NCI-H1436 (cell line): ENCODE measurements around the gene CKM.

Source experiments
- DNase-seq: peaks from one replicate; lab custom pipeline; 2025; lab: John Stamatoyannopoulos, UW

The CKM gene

DNA sequence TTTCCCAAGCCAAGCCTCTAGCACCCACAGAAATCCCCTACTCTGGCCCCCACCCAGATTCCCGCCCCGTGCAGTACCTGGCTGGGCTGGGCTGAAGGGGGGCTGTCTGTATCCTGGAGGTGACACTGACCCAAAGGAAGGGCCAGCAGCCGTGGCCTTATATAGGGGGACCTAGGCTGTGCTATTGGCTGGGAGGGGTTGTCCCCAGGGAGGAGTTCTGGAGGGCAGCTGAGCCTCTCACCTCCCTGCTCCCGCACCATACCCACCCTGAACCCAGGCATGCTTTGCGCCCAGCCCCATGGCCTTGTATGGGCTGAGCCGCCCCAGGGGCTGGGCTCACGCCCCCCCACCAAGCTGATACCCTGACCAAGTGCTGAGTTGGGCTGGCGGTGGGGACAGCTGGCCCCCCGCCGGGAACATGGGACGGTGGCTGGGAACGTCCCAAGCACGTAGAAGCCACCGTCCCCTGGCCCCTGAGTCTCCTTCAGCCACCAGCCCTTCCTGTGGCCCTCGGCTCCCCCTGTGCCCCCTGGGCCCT is at the start of gene CKM:
Gene CKM, minus strand, starts transcription at position 132 of the 538 bp plus-strand sequence. CDS start 3,162 bp downstream, outside the sequence.
- no peak for DNase-seq

DNA sequence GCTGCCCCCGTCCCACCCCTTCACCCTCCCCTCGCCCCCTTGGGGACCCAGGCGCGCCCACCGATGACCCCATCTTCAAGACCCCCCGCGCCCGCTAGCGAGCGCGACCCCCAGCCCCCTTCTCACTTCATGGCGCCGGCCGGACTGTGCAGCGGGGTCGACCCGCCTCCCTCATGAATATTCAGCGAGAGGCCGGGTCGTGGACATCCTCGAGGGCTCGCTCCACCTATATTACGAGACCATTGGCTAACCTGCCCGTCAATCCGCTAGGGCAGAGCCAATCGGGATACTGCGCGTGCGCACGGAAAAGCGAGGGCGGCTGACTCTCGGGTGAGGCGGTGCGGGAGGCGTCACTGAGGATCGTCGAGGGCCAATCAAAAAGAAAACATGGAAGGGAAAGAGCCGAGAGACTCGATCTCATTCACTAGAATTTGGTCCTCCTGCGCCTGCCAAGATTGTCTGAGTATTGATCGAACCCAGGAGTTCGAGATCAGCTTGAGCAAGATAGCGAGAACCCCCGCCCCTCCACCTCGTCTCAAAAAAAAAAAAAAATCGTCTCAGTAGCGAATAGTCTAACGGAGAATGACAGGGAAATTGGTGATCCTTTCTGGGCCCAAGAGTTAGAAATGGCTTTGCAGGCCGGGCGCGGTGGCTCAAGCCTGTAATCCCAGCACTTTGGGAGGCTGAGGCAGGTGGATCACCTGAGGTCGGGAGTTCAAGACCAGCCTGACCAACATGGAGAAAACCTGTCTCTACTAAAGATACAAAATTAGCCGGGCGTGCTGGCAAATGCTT is 47.9 kb upstream of the CKM start, which contains the start of gene ERCC2:
Gene ERCC2, minus strand, starts transcription at position 164 of the 795 bp plus-strand sequence. Its CDS starts 33 bp downstream, at position 131.
- peak; percentile 96 for DNase-seq

DNA sequence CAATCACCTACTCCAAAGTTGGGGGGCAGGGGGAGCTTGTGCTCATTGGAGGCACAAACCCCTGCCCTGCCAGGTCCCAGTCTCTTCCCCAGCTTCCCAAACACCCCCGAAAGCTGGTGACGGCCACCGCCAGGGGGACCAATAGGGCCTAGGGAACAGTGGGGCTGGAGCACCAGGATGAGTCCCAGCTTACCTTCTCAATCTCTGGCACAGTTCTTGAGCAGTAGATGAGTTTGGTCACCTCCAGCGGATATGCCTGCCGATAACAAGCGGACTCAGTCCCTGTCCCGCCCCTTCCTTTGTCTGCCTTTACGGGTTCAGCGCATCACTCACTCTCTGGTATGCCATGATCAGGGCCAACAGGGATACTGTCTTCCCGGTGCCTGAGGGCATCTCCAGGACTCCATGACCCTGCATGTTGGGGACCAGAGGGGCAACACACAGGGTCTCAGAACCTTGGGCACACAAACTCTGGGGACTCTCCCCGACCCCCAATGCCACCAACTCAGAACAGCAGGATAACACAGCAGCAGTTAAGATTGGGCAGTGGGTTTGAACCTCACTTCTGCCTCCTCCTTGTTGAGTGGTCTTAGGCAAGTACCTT is 46.2 kb upstream of the CKM start:
- no peak for DNase-seq

DNA sequence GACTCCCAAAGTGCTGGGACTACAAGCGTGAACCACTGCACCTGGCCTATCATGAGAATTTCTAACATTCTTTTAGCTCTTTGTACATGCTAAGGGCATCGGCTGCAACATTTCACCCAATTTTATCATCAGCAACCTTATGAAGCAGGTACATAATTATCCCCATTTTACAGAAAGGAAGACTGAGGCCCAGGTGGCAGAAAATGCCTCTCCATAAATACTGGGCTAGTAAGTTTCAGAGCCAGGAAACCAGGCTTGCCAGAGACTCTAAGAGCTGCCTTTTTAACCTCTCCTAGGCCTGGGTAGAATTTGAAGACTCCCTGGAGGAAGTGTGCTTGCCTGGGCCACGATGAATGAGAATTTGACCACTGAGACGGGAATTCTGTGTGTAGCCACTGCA is 45.5 kb upstream of the CKM start:
- DNase-seq = no peak

DNA sequence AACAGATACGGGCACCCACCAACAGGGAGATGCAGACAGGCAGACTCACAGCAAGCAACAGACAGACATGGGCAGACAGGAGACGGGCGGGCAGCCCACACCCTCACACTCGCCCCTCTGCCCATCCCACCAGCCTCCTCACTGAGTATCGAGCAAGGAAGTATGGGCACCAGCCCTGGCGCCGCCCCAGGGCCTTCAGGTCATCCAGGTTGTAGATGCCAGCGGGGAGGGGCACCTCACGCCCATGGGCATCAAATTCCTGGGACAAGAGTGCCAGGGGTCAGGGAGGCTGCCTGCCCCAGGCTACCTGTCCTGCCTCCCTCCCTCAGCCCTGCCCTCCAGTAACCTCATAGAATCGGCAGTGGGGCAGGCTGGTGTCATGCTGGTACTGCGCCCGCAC is 42.0 kb upstream of the CKM start:
- DNase-seq = no peak

DNA sequence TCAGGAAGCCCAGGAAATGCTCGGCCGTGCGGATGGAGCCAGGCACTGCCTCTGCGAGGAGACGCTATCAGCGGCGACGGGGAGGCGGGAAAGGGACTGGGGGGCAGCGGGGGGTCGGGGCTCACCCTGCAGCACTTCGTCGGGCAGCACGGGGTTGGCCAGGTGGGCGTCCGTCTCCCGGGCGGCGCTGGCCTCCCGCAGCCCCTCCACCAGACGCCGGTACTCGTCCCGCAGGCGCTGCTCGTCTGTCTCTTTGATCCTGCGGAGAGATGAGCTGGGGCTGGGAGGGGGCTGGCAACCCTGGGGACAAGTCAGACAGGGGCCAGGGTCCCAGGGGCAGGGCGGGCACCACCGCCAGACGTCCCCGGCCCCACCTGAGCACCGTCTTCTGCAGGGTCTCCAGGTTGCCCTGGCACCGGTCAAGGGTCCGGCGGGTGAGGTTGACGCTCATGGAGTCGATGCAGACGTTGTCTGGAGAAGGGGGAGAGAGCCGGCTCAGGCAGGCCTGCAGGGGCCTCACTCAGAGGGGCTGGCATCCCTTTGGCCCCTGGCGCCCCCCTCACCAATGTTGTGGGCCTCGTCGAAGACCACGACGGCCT is 41.3 kb upstream of the CKM start:
- DNase-seq = no peak

DNA sequence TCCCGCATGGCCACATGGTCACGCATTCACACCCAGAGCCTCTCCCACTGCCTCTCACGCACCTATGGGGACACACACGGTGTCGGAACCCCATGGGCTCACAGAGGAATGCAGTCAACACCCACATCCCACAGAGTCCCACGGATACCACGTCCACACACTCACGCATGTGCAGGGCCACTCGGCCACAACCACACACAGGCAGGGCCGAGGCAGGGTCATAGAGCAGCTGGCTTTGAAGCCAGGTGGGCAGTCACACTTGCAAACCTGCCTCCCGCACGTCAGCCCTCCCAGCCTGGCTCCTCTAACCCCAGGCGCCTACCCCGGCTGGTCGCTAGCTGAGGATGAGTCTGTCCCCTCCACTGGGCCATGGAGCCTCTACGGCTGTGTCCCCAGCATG is 39.6 kb upstream of the CKM start:
- no peak for DNase-seq

DNA sequence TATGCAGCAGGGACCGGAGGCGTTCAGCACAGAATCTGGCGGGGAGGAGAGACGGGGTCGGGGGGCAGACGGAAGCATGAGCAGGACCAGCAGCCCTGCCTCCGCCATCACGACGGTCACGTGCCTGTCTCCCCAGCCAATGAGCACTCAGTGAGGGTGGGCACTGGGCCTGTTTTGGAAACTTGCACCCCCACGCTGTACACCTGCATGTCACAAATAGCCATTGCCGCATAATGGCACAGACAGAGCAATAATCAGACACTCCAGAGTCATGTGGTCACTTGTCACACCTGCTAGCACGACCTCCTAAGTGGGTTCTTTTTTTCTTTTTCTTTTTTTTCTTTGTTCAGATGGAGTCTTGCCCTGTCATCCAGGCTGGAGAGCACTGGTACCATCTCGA is 38.9 kb upstream of the CKM start:
- DNase-seq = no peak

DNA sequence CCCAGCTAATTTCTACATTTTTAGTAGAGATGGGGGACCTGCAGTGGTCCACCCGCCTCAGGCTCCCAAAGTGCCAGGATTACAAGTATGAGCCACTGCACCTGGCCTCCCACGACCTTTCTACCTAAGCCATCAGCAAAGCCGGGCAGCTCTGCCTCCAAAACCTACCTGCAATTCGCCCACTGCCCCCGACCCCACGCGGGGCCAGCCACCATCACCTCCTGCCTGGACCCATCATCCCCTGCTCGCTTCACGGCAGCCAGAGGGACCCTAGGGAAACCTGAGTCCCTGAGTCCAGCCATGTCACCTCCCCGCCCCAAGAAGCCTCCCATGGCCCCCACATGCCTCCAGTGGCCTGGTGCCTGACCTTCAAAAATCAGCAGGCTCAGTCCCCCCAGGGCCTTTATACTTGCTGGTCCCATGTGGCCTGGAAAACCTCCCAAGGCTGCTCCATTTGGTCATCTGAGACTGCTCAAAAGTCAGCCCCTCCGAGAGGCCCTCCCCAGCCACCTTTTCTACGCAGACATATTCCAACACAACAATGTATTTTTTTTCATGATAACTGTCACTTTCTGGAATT is 35.6 kb upstream of the CKM start:
- DNase-seq = no peak

DNA sequence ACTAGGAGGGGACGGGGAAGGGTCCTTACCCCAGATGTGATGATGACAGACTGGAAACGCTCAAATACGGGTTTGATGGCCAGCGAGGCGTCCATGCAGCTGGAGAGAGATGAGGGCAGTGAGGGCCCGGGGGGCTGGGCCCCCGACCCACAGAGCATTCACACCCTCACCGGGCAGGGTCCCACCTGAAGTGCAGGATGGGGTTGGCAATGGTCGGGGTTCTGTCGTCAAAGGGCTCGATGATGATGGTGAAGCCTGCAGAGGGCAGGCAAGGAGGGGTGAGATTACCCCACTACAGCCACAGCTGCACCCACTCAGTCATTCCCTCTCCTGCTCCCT is 34.7 kb upstream of the CKM start:
- no peak for DNase-seq

DNA sequence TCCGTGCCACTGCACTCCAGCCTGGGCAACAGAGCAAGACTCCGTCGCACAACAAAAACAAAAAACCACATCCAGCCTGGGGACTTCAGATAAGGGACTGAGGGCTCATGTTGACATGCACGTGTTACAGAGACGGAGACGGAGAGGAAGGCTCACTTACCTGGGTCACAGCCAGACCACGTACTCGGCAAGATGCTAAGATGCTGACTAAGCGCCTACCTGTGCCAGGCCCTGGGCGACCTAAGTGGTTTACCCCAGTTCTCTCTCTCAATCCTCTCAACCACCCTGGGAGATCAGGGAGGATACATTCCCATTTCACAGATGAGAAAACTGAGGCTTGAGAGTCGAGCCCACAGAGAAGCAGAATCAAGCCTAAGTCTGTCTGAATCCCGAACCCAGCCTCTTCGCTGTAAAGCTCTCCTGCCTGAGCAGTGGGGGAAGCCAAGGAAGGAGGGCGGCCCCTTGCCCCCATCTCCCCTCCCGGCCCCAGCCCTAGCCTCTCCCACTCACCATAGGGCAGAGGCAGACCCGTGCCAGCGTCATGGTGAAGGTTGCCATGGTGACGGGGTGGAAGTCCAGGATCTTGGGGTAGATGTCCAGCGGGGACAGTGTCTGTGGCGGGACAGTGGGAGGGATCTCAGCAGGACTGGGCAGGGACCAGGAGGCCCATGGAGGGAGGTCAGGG is 34.2 kb upstream of the CKM start:
- no peak for DNase-seq

DNA sequence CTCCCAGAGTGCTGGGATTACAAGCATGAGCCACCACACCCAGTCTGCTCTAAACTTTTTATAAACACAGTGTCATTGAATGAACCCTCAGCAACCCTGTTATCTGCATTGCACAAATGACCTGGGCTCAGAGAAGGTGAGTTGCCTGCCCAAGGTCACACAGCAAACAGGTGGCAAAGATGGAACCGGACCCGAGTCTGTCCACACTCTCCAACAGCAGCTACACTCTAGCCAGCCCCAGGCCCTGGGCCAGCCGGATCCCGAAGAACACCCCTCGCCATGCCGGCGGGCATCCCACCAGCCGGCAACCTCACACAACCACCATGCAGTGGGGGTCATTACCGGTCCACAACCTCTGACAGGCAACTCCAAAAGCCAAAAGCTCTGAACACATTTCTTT is 33.2 kb upstream of the CKM start:
- no peak for DNase-seq

DNA sequence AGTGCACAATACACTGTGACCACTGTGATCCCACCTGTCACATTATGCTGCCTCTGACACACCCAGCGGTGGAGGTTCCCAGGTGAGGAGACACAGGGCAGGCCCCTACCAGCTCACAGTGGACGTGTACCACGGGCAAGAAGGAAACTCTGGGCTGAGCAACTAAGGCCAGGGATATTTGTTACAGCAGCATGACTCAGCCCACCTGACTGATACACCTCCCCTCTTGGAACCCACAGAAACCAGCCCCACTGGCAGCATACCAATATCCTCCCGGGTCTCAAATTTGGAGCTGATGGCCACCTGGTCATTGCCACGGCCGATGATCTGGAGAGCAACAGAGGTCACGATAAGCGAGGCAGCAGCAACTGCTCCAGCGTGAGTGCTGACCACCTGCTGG is 32.7 kb upstream of the CKM start:
- no peak for DNase-seq

DNA sequence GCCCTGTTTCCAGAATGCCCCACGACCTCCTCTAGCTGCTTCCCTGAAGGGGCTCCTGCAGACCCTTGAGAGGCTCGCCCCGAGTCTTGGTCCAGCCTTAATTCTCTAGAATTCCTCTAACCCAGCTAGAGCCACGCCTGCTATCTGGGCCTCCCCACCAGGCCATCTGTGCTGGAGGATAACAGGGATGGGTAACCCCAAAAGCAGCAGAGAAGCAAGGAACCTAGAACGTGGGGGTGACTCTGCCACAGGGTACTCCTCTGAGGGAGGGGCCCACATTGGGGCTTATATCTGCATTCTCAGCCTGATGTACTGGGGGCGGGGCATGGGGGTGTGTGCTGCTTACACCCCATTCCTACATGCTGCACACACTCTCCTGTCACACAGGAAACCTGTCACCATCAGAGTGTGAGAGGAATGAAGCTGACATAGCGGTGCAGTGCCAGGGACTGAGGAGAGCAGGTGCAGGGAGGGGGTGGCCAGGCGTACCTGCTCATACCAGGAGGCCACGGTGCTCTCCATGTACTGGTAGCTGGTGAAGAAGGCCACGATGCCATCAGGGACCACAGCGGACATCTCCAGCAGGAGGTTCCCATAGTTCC is 31.7 kb upstream of the CKM start:
- no peak for DNase-seq

DNA sequence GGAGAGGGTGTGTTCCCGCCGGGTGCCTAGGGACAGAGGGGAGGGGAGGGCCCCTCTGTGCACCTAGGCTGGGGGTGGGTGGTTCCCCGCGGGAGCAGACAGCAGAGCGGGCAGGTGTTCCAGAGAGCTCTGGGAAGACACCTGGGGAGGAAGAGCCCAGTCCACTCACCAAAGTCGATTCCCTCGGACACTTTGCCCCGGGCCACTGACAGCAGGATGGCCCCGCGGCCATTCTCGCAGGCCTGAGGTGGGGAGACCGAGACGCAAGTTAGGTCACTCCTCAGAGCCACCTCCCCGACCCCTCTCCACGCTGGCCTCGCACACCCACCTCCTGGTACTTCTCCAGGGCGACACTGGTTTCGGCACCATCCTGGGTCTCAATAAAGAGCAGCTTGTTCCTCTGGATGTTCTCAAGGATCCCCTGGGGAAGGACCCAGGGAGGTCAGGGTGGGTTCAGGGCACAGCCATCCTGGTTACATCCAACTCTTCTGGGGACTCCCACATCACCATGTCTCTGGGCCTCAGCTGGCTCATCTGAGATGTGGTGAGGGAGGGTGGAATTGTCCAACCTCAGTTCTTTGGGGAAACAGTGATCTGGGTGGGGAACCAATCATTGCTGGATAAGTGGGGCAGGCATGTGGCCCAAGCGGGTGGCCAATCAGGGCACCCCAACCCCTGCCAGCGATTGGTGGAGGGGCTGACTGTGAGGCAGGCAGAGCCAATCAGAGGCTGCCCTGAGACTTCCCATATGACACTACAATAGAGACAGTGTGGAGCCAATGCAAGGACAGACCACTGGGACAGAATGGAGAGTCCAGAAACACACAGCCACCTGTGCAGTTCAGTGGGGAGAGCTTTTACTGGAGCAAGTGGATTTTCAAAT is 30.5 kb upstream of the CKM start:
- no peak for DNase-seq

DNA sequence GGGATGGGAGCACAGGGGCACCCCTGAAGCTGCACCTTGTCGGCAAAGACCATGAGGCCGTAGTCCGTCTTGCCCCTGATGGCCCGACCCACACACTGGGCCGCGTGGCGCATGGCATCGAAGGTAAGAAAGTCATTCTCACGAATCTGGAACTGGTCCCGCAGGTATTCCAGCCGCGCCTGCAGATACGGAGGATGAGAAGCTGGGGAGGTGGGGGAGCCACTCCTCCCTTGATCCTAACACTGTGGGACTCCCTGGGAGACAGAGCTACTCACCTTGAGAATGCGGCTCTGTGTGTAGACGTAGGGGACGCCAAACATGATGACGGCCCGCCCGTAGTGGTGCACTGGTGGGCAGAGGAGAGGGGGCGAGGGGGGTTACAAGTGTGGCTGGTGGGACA is 29.8 kb upstream of the CKM start:
- DNase-seq = no peak

DNA sequence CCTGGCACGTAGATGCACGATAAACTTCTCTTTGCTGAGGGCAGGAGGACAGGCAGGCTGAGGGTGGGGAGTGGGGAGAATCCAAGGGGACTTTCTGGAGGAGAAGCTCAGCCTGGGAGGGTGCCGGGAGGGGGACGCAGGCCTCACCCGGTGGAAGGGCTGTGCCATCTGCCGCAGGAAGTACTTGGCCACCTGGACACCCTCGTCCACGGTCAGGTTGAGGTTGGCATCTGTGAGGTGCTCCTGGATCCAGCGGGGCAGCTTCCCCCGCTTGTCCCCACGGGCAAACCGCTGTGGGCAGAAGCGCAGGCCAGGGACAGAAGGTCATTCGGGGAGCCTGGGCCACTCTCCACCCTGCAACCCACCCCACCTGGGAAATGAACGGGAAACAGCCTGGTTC is 29.4 kb upstream of the CKM start:
- DNase-seq = no peak

DNA sequence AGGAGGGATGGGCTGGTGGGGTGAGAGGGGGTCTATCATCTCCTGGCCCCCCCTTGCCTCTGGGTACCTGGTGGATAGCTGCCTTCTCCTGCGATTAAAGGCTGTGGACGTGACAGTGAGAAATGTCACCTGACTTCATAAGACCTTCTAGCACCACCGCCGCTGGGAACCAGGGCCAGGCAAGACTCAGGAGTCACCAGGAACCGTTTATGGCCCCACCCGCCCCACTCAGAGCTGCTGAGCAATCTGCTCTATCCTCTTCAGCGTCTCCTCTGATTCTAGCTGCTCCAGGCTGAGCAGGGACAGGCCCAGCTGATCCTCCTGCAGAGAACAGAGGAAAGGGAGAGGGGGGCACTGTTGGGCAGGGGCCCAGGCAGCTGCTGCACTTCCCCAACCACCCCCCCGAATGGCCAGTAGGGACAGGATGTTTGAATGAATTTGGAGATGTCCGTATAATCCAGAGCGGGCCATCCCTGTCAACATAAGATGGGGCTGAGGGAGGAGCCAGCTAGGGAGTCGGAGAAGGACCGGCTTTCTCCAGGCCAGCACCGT is 28.8 kb upstream of the CKM start:
- DNase-seq = no peak

DNA sequence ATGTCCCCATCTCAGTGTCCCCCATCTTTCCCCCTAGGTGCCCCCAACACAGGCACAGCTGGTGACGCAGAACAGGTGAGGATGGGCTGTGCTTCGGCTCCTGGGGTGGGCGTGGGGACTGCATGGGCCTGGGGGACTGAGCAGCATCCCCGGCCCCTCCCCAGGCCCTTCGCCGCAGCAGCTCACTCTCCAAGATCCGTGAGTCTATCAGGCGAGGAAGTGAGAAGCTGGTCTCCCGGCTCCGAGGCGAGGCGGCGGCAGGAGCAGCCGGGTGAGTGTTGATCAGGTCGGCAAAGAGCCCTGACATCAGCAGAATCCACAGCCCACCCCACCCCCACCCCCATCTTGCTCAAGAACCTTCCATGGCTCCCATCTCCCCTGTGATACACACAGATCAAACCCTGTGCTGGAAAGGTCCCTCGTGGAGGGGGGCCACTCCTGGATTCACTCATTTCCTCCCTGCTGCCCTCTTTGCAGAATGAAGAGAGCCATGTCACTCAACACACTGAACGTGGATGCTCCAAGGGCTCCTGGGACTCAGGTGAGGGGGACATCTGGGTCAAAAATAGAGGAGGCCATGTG is 27.9 kb upstream of the CKM start:
- no peak for DNase-seq

DNA sequence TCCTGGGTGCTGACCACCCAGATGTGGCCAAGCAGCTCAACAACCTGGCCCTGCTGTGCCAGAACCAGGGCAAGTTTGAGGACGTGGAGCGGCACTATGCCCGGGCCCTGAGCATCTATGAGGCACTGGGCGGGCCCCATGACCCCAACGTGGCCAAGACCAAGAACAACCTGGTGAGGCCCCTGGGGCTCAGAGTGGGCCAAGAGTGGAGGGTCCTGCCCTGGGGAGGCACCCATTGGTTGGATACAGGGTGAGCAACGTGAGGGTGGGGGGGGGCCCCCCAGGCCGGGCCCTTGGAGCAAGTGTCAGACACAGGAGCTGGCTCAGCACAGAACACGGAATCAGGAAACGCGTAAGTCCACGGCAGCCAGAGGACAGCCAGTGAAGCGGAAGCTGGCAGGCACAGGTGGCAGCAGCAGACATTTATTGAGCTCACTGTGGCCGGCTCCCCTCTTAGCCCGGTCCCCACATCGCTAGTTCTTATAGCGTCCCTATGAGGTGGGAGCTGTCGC is 26.8 kb upstream of the CKM start:
- no peak for DNase-seq
